ENCODE results near the gene OR13C9. TPM values are rescaled to one million over a fixed set of nuclear protein-coding genes. Genes with fewer than 3 reads are reported as not detected.
"Not testable (repeated sequence)": the region's sequence is repeated elsewhere in the genome, so short reads cannot be mapped to it uniquely, and the experiment has no call there.

Gene OR13C9
- total RNA-seq = not detected

- CTCF ChIA-PET = no interaction called here
- POLR2A ChIA-PET = no interaction called here
Observed at GRCh38 chr9:104618104-104618503, at the start of gene OR13C9. Gene OR13C9 (minus strand): TSS chr9:104618204. CDS start chr9:104618204, 0 bp downstream.

- CTCF ChIA-PET = no interaction called here
Observed at GRCh38 chr9:104658496-104659195, 40.6 kb upstream of the OR13C9 start.

GRCh38 chr9:104635456-104635855, 17.5 kb upstream of the OR13C9 start:
- POLR2A ChIA-PET = no interaction called here
- CTCF ChIA-PET = no interaction called here

More at GRCh38 chr9:104658496-104659195, 40.6 kb upstream of the OR13C9 start:
- POLR2A ChIA-PET = no interaction called here

GRCh38 chr9:104633976-104634520, 16.0 kb upstream of the OR13C9 start:
- ChIA-PET POLR2A (no interaction called here), CTCF (no interaction called here)

- POLR2A ChIA-PET, CTCF ChIA-PET: not testable (repeated sequence)
Observed at GRCh38 chr9:104625964-104626363, 8.0 kb upstream of the OR13C9 start.

- CTCF ChIA-PET = no interaction called here
- POLR2A ChIA-PET = no interaction called here
Observed at GRCh38 chr9:104617418-104617817, 586 bp downstream of the OR13C9 start.

GRCh38 chr9:104611213-104611612, 6.8 kb downstream of the OR13C9 start:
- CTCF ChIA-PET = no interaction called here
- POLR2A ChIA-PET = no interaction called here

- ChIA-PET CTCF (no interaction called here), POLR2A (no interaction called here)
Observed at GRCh38 chr9:104608336-104608735, 9.7 kb downstream of the OR13C9 start.

GRCh38 chr9:104606152-104606551, 11.9 kb downstream of the OR13C9 start:
- POLR2A ChIA-PET = no interaction called here
- CTCF ChIA-PET = no interaction called here

- POLR2A ChIA-PET, CTCF ChIA-PET: not testable (repeated sequence)
Observed at GRCh38 chr9:104605527-104605926, 12.5 kb downstream of the OR13C9 start, which contains the start of gene OR13C2. Gene OR13C2 (minus strand): TSS chr9:104605627. CDS start chr9:104605627, 0 bp downstream.

GRCh38 chr9:104604801-104605200, 13.2 kb downstream of the OR13C9 start:
- POLR2A ChIA-PET = no interaction called here
- CTCF ChIA-PET = no interaction called here

GRCh38 chr9:104599313-104599712, 18.7 kb downstream of the OR13C9 start, which contains the start of gene OR13C5:
Gene OR13C5 (minus strand): TSS chr9:104599413. CDS start chr9:104599413, 0 bp downstream.
- POLR2A ChIA-PET = not testable (repeated sequence)

GRCh38 chr9:104598749-104599148, 19.3 kb downstream of the OR13C9 start:
- CTCF ChIA-PET, POLR2A ChIA-PET: not testable (repeated sequence)

More at GRCh38 chr9:104599313-104599712, 18.7 kb downstream of the OR13C9 start, which contains the start of gene OR13C5:
- CTCF ChIA-PET = not testable (repeated sequence)

- ChIA-PET POLR2A (no interaction called here), CTCF (interaction anchor here (0.6 kb wide), 1 partner anchor 56 kb away, joined by 3 read pairs; no protein-coding TSS in a partner anchor)
Observed at GRCh38 chr9:104589626-104590025, 28.4 kb downstream of the OR13C9 start.

- ChIA-PET CTCF (no interaction called here), POLR2A (no interaction called here)
Observed at GRCh38 chr9:104586496-104587180, 31.4 kb downstream of the OR13C9 start.

GRCh38 chr9:104580562-104580961, 37.4 kb downstream of the OR13C9 start:
- ChIA-PET CTCF (no interaction called here), POLR2A (no interaction called here)

- POLR2A ChIA-PET = no interaction called here
- CTCF ChIA-PET = no interaction called here
Observed at GRCh38 chr9:104577263-104577662, 40.7 kb downstream of the OR13C9 start.

GRCh38 chr9:104575456-104575855, 42.5 kb downstream of the OR13C9 start:
- ChIA-PET CTCF (no interaction called here), POLR2A (no interaction called here)

- ChIA-PET POLR2A (no interaction called here), CTCF (no interaction called here)
Observed at GRCh38 chr9:104572612-104573011, 45.4 kb downstream of the OR13C9 start.

GRCh38 chr9:104568868-104569267, 49.1 kb downstream of the OR13C9 start, which contains the start of gene OR13C8:
Gene OR13C8 (plus strand): TSS chr9:104569168. CDS start chr9:104569168, 0 bp downstream.
- CTCF ChIA-PET = no interaction called here

More at GRCh38 chr9:104568868-104569267, 49.1 kb downstream of the OR13C9 start, which contains the start of gene OR13C8:
- POLR2A ChIA-PET = no interaction called here

Measured in activated CD8-positive, alpha-beta memory T cell treated with anti-CD3 and anti-CD28 coated beads for 36 hours (primary cell).